ENCODE data around the gene SNX11. TPM values are rescaled to one million over a fixed set of nuclear protein-coding genes. Genes with fewer than 3 reads are reported as not detected.

The SNX11 gene
- total RNA-seq, 5 donors from 2014 or later (not counting 1 experiment from before 2014, with no cell fraction given), result 10.6 to 20.4 (median 19.5) TPM

Other genes with a start within 250 kb of the SNX11 start
- gene SP2, start 211.5 kb upstream of the SNX11 start, total RNA-seq, result 10 to 100 TPM; 27.1 to 41.6 (median 32.8) TPM
- gene PNPO, start 166.2 kb upstream of the SNX11 start, total RNA-seq, result 10 to 100 TPM; 10.3 to 18.5 (median 15.7) TPM
- under 1 TPM in 3 of 5 donors, not detected in 2; 0.18 to 0.44 (median 0.26) TPM for gene PRR15L, start 149.9 kb upstream of the SNX11 start, total RNA-seq
- gene CDK5RAP3, start 136.7 kb upstream of the SNX11 start, total RNA-seq, result 100 to 1,000 TPM; 247 to 349 (median 318) TPM
- gene COPZ2, start 70.0 kb upstream of the SNX11 start, total RNA-seq, result 1 to 10 TPM; 1.2 to 2.6 (median 1.9) TPM
- 10 to 100 TPM; 30.3 to 61.6 (median 43.9) TPM for gene NFE2L1, start 59.4 kb upstream of the SNX11 start, total RNA-seq
- 10 to 100 TPM; 19.6 to 32.4 (median 30.7) TPM for gene CBX1, start 6.3 kb upstream of the SNX11 start, total RNA-seq

All from T-cell (primary cell).